ENCODE measurements around the gene BACE2. TPM values are rescaled to one million over a fixed set of nuclear protein-coding genes. Genes with fewer than 3 reads are reported as not detected.

The BACE2 gene
- total and polyA plus RNA-seq, 2 experiments from 2014 or later, result 8.8 to 17.5 TPM

GRCh38 chr21:41149199-41149598 lies 18.8 kb upstream of the BACE2 start:
- no peaks in the 10 kb centered on the region for H3K4me1 ChIP-seq (ENCODE audit: low read depth)
- no peaks in the 10 kb centered on the region for H3K9me3 ChIP-seq (ENCODE audit: low read depth)
- no peak overlapping the region for H3K4me3 ChIP-seq
- no peak overlapping the region for H3K27ac ChIP-seq
- TF ChIP-seq, protein P1, sequence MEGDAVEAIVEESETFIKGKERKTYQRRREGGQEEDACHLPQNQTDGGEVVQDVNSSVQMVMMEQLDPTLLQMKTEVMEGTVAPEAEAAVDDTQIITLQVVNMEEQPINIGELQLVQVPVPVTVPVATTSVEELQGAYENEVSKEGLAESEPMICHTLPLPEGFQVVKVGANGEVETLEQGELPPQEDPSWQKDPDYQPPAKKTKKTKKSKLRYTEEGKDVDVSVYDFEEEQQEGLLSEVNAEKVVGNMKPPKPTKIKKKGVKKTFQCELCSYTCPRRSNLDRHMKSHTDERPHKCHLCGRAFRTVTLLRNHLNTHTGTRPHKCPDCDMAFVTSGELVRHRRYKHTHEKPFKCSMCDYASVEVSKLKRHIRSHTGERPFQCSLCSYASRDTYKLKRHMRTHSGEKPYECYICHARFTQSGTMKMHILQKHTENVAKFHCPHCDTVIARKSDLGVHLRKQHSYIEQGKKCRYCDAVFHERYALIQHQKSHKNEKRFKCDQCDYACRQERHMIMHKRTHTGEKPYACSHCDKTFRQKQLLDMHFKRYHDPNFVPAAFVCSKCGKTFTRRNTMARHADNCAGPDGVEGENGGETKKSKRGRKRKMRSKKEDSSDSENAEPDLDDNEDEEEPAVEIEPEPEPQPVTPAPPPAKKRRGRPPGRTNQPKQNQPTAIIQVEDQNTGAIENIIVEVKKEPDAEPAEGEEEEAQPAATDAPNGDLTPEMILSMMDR (IDR thresholded peaks at IDR 0.05; ENCODE audit: low read depth, low read length), result no peak
- no peaks in the 10 kb centered on the region for H3K27me3 ChIP-seq
- no peak for DNase-seq (ENCODE audit: low read depth in 1 of 2, low spot score in 1 of 2)
- H3K36me3 ChIP-seq, result no peaks in the 10 kb centered on the region

DNA sequence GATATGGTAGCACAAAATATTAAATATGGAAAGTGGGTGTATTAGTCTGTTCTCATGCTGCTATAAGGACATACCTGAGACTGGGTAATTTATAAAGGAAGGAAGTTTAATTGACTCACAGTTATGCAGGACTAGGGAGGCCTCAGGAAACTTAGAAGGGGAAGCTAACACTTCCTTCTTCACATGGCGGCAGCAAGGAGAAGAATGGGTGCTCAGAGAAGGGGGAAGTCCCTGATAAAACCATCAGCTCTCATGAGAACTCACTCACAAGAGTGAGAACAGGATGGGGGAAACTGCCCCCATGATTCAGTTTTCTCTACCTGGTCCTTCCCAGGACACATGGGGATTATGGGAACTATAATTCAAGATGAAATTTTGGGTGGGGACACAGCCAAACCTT lies 15.8 kb upstream of the BACE2 start:
- H3K27me3 ChIP-seq, result no peaks in the 10 kb centered on the region
- no peaks in the 10 kb centered on the region for H3K9me3 ChIP-seq (ENCODE audit: low read depth)
- H3K36me3 ChIP-seq, result no peaks in the 10 kb centered on the region
- DNase-seq (ENCODE audit: low read depth in 1 of 2, low spot score in 1 of 2), result no peak
- TF ChIP-seq, protein P1 (IDR thresholded peaks at IDR 0.05; ENCODE audit: low read depth, low read length), result no peak
- no peaks in the 10 kb centered on the region for H3K4me1 ChIP-seq (ENCODE audit: low read depth)
- no peak overlapping the region for H3K27ac ChIP-seq
- no peak overlapping the region for H3K4me3 ChIP-seq

DNA sequence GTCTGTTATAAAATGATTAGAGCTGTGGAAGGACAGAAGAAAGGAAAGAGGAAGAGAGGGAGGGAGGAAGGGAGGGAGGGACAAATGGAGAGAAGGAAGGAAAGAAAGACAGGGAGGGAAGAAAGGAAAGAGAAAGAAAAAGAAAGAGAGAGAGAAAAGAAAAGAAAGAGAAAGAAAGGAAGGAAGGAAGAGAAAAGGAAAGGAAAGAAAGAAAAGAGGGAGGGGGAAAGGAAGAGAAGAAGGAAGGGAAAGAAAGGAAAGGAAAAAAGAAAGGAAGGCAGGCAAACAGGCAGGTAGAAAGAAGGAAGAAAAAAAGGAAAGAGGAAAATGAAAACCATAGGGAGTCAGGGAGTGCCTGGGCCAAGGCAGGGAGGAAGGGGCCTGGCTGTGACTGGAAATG lies 14.5 kb upstream of the BACE2 start:
- no peak for DNase-seq (ENCODE audit: low read depth in 1 of 2, low spot score in 1 of 2)
- Histone ChIP-seq H3K27ac (no peak overlapping the region), H3K36me3 (no peaks in the 10 kb centered on the region), H3K4me1 (ENCODE audit: low read depth) (no peaks in the 10 kb centered on the region), H3K27me3 (no peaks in the 10 kb centered on the region), H3K4me3 (no peak overlapping the region), H3K9me3 (ENCODE audit: low read depth) (no peaks in the 10 kb centered on the region)
- TF ChIP-seq, protein P1 (IDR thresholded peaks at IDR 0.05; ENCODE audit: low read depth, low read length), result no peak

GRCh38 chr21:41156142-41156541 lies 11.8 kb upstream of the BACE2 start:
- Histone ChIP-seq H3K27me3 (no peaks in the 10 kb centered on the region), H3K27ac (no peak overlapping the region), H3K36me3 (no peaks in the 10 kb centered on the region), H3K9me3 (ENCODE audit: low read depth) (no peaks in the 10 kb centered on the region), H3K4me3 (no peak overlapping the region), H3K4me1 (ENCODE audit: low read depth) (no peaks in the 10 kb centered on the region)
- DNase-seq (ENCODE audit: low read depth in 1 of 2, low spot score in 1 of 2), result no peak
- TF ChIP-seq, protein P1 (IDR thresholded peaks at IDR 0.05; ENCODE audit: low read depth, low read length), result no peak

DNA sequence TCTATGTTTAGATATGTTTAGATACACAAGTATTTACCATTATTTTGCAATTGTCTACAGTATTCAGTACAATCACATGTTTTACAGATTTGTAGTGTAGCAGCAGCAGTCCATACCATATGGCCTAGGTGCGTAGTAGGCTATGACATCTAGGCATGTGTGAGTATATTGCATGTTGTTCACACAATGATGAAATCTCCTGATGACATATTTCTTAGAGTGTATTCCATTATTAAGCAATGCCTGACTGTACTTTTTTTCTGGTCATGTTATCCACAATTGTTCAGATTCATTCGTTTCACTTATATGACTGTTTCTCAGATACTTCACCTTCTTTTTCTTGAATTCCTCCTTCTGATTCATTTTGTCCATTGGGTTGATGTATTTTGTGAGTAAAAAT lies 9.9 kb upstream of the BACE2 start:
- no peaks in the 10 kb centered on the region for H3K4me1 ChIP-seq (ENCODE audit: low read depth)
- TF ChIP-seq, protein P1 (IDR thresholded peaks at IDR 0.05; ENCODE audit: low read depth, low read length), result no peak
- peaks cover 4% of the 10 kb centered on the region for H3K27me3 ChIP-seq
- no peaks in the 10 kb centered on the region for H3K9me3 ChIP-seq (ENCODE audit: low read depth)
- H3K4me3 ChIP-seq, result no peak overlapping the region
- no peak overlapping the region for H3K27ac ChIP-seq
- DNase-seq (ENCODE audit: low read depth in 1 of 2, low spot score in 1 of 2), result no peak
- H3K36me3 ChIP-seq, result no peaks in the 10 kb centered on the region

DNA sequence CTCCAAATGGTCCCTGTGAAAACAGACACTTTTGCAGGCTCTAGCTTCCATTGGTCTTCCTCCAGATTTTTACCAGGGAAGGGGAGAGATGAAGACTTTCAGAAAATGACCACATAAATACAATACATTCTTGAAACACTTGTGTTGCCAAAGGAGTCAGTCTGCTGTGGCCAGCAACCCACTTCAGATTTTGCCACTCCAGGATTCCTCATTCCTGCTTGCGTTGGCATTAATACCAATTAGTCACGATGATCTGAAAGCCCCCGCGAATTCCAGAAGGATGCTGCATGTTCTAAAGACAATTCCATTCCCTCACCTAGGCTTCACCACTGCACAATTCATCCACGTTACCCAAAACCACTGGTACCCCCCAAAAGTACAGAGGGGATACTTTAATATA lies 7.9 kb upstream of the BACE2 start:
- DNase-seq (ENCODE audit: low read depth in 1 of 2, low spot score in 1 of 2), result no peak
- H3K36me3 ChIP-seq, result no peaks in the 10 kb centered on the region

More for the DNA sequence above, 7.9 kb upstream of the BACE2 start:
- Histone ChIP-seq H3K27ac (no peak overlapping the region), H3K27me3 (peaks cover 20% of the 10 kb centered on the region), H3K4me1 (ENCODE audit: low read depth) (no peaks in the 10 kb centered on the region), H3K4me3 (no peak overlapping the region), H3K9me3 (ENCODE audit: low read depth) (no peaks in the 10 kb centered on the region)
- TF ChIP-seq, protein P1 (IDR thresholded peaks at IDR 0.05; ENCODE audit: low read depth, low read length), result no peak
